ENCODE results near the gene CAMK1D.

CAMK1D gene

GRCh38 chr10:12806228-12807095 lies 457.1 kb downstream of the CAMK1D start:
- no peak overlapping the region for H3K9ac ChIP-seq (ENCODE audit: low read length)
- H3K4me3 ChIP-seq (ENCODE audit: low read length) = no peak overlapping the region
- no peaks in the 10 kb centered on the region for H3K9me2 ChIP-seq (replicated peaks; ENCODE audit: insufficient read depth, low read length)
- DNase-seq = no peak
- H3K27me3 ChIP-seq (replicated peaks; ENCODE audit: insufficient read depth, low read length) = no peaks in the 10 kb centered on the region
- no peaks in the 10 kb centered on the region for H4K20me1 ChIP-seq (ENCODE audit: insufficient read depth, low read length)
- H2AFZ ChIP-seq (ENCODE audit: low read length) = no peak overlapping the region
- H3K27ac ChIP-seq (ENCODE audit: low read length) = no peak overlapping the region
- no peak overlapping the region for H3K4me2 ChIP-seq (ENCODE audit: low read depth, low read length)
- H3K79me2 ChIP-seq (ENCODE audit: low read length) = no peaks in the 10 kb centered on the region
- no peaks in the 10 kb centered on the region for H3K9me3 ChIP-seq (replicated peaks; ENCODE audit: insufficient read depth, low read length)
- TF ChIP-seq CTCF (IDR thresholded peaks at IDR 0.05; ENCODE audit: low read length) = no peak
- TF ChIP-seq EZH2phosphoT487 (IDR thresholded peaks at IDR 0.05; ENCODE audit: low read length) = no peak
- TF ChIP-seq EZH2 (optimal IDR thresholded peaks at IDR 0.05; ENCODE audit: low read depth, low read length) = no peak
- no peaks in the 10 kb centered on the region for H3F3A ChIP-seq (ENCODE audit: insufficient read depth, low read length)
- no peaks in the 10 kb centered on the region for H3K36me3 ChIP-seq (replicated peaks; ENCODE audit: insufficient read depth, low read length)
- H3K4me1 ChIP-seq (ENCODE audit: low read length) = no peaks in the 10 kb centered on the region

GRCh38 chr10:12807096-12807755 lies 457.9 kb downstream of the CAMK1D start:
- no peak for DNase-seq
- Histone ChIP-seq H3K4me3 (ENCODE audit: low read length) (no peak overlapping the region), H3K4me2 (ENCODE audit: low read depth, low read length) (no peak overlapping the region)

DNA sequence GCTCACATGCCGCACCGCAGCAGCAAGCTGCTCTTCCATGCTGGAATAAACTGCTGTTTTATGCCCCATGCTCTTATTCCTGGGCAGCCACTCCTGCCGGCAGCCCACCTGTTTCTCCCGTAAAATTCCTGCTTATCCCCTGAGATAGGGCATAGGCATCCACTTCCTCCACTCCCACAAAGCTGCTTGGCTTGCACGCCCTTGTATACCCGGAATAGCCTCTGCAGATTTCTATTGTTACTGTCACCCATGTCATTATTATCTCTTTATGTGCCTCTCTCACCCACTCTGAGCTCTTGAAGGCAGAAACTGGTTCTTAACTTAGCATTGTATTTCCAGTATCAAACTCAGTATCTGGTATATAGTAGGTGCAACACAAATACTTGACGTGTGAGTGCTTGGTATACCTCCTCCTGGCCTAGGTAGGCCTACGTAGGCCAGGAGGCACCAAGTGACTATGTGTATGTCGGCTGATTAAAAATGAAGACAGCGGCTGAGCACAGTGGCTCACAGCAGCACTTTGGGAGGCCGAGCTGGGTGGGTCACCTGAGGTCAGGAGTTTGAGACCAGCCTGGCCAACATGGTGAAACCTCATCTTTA lies 458.8 kb downstream of the CAMK1D start:
- no peak for TF ChIP-seq EZH2 (optimal IDR thresholded peaks at IDR 0.05; ENCODE audit: low read depth, low read length)
- TF ChIP-seq CTCF (IDR thresholded peaks at IDR 0.05; ENCODE audit: low read length) = no peak
- no peak for TF ChIP-seq EZH2phosphoT487 (IDR thresholded peaks at IDR 0.05; ENCODE audit: low read length)

More at GRCh38 chr10:12807096-12807755, 457.9 kb downstream of the CAMK1D start:
- H3K27ac ChIP-seq (ENCODE audit: low read length) = no peak overlapping the region
- H2AFZ ChIP-seq (ENCODE audit: low read length) = no peak overlapping the region
- H3K9ac ChIP-seq (ENCODE audit: low read length) = no peak overlapping the region
- no peaks in the 10 kb centered on the region for H3K36me3 ChIP-seq (replicated peaks; ENCODE audit: insufficient read depth, low read length)
- no peaks in the 10 kb centered on the region for H3F3A ChIP-seq (ENCODE audit: insufficient read depth, low read length)
- no peaks in the 10 kb centered on the region for H3K9me2 ChIP-seq (replicated peaks; ENCODE audit: insufficient read depth, low read length)
- no peaks in the 10 kb centered on the region for H4K20me1 ChIP-seq (ENCODE audit: insufficient read depth, low read length)
- TF ChIP-seq EZH2 (optimal IDR thresholded peaks at IDR 0.05; ENCODE audit: low read depth, low read length) (no peak), CTCF (IDR thresholded peaks at IDR 0.05; ENCODE audit: low read length) (no peak), EZH2phosphoT487 (IDR thresholded peaks at IDR 0.05; ENCODE audit: low read length) (no peak)
- H3K27me3 ChIP-seq (replicated peaks; ENCODE audit: insufficient read depth, low read length) = no peaks in the 10 kb centered on the region
- H3K9me3 ChIP-seq (replicated peaks; ENCODE audit: insufficient read depth, low read length) = no peaks in the 10 kb centered on the region
- no peaks in the 10 kb centered on the region for H3K79me2 ChIP-seq (ENCODE audit: low read length)
- no peaks in the 10 kb centered on the region for H3K4me1 ChIP-seq (ENCODE audit: low read length)

More for the DNA sequence above, 458.8 kb downstream of the CAMK1D start:
- Histone ChIP-seq H2AFZ (ENCODE audit: low read length) (no peak overlapping the region), H3K4me1 (ENCODE audit: low read length) (no peaks in the 10 kb centered on the region), H3K9ac (ENCODE audit: low read length) (no peak overlapping the region), H3K36me3 (replicated peaks; ENCODE audit: insufficient read depth, low read length) (no peaks in the 10 kb centered on the region), H3K9me2 (replicated peaks; ENCODE audit: insufficient read depth, low read length) (no peaks in the 10 kb centered on the region), H3K27ac (ENCODE audit: low read length) (no peak overlapping the region), H3K27me3 (replicated peaks; ENCODE audit: insufficient read depth, low read length) (no peaks in the 10 kb centered on the region), H3F3A (ENCODE audit: insufficient read depth, low read length) (no peaks in the 10 kb centered on the region), H4K20me1 (ENCODE audit: insufficient read depth, low read length) (no peaks in the 10 kb centered on the region), H3K9me3 (replicated peaks; ENCODE audit: insufficient read depth, low read length) (no peaks in the 10 kb centered on the region), H3K4me2 (ENCODE audit: low read depth, low read length) (no peak overlapping the region), H3K4me3 (ENCODE audit: low read length) (no peak overlapping the region), H3K79me2 (ENCODE audit: low read length) (no peaks in the 10 kb centered on the region)
- DNase-seq = no peak
